Renal pelvis (tissue), 4 donors: ENCODE results near the gene RGS9. TPM values are rescaled to one million over a fixed set of nuclear protein-coding genes. Genes with fewer than 3 reads are reported as not detected.
A peak's percentile ranks its signal among the peaks of the same experiment; 100 is the strongest.
"Not testable (repeated sequence)": the region's sequence is repeated elsewhere in the genome, so short reads cannot be mapped to it uniquely, and the experiment has no call there.

Experiments used
- DNase-seq: peaks from one replicate; pipeline ENCODE4 v3.0.0-alpha.2; 2013
- polyA plus RNA-seq, 3 donors: library from polyadenylated mRNA; unstranded; fragments of 120-200 nt; gene quantifications; one replicate each; pipeline ENCODE4 v1.2.1, GENCODE V29; 2013; ENCODE audit not compliant: insufficient read length in 3 of 3

The RGS9 gene
- polyA plus RNA-seq, 3 donors: 16.1 to 18.3 (median 16.4) TPM

DNA sequence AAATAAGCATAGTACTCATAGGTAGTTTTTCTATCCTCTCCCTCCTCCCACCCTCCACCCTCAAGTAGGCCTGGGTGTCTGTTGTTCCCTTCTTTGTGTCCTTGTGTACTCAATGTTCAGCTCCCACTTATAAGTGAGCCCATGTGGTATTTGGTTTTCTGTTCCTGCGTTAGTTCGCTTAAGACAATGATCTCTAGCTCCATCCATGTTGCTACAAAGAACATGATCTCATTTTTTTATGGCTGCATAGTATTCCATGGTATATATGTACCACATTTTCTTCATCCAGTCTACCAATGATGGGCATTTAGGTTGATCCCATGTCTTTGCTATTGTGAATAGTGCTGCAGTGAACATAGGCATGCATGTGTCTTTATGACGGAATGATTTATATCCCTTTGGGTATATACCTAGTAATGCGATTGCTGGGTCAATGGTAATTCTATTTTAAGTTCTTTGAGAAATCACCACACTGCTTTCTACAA lies 43.6 kb downstream of the RGS9 start:
- DNase-seq: not testable (repeated sequence)

DNA sequence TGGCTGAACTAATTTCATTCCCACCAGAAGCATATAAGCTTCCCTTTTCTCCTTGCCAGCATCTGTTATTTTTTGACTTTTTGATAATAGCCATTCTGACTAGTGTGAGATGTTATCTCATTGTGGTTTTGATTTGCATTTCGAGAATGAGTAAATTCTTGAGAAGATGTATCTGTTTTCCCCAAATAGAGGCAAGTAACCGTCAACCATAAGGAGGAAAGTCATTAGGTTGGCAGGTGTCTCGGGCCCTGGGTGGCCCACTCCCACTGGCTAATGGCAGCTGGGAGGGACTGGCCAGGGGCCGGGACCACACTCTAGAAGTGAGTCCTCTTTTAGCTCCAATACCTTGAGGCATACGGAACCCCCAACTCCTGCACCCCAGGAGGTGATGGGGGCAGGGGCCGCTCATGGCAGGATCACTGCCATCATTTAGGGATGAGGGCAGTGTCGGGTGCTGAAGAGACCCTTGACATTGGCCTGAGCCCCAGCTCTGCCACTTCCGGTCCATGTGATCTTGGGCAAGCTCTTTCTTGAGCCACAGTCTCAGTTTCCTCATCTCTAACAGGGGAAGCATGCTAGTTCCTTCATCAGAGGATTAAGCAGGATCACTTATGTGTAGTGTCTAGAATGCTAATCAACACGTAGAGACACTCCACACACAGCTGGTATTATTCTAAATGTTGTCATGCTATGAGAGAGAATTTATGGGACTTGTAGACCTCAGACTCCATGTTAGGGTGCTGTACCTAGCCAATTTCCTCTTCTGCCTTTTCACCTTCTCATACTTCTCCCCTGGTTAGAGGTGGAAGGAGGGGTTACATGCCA lies 44.3 kb downstream of the RGS9 start:
- no peak for DNase-seq

DNA sequence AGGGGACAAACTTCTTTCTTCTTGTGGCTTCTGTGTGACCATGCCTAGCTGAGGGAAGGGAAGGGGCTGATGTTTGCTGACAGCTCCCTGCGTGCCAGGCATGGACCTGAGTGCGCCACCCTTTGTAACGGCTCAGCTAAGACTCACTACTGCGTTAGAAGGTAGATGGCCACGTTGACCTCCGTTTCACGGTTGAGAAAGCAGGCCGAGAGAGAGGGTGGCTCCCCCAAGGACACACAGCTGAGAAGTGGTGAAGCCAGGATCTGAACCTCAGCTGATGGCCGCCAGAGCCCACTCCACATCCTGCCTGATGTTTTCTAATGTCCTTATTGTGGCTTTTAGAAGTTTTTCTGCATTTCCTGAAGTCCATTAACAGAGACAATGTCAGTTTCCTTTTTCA lies 45.1 kb downstream of the RGS9 start:
- DNase-seq: no peak

DNA sequence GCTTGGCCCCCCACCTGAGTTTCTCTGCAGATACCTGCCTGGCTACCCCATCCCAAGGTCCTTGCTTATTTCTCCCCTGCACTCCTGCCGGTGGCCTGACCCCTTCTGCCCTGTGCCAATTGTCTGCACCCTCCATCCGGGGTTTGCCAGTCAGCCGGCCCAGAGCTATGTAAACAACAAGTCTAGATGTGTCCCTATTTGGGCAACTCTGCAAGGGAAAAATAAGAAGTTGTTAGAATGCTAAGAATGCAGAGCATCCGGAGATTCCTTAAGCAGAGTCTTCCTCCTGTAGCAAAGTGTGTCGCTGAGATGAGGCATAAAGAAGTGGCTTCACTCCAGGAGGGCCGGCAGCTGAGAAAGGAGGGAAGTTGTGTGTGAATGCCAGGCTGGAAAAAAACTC lies 46.6 kb downstream of the RGS9 start:
- DNase-seq: no peak

DNA sequence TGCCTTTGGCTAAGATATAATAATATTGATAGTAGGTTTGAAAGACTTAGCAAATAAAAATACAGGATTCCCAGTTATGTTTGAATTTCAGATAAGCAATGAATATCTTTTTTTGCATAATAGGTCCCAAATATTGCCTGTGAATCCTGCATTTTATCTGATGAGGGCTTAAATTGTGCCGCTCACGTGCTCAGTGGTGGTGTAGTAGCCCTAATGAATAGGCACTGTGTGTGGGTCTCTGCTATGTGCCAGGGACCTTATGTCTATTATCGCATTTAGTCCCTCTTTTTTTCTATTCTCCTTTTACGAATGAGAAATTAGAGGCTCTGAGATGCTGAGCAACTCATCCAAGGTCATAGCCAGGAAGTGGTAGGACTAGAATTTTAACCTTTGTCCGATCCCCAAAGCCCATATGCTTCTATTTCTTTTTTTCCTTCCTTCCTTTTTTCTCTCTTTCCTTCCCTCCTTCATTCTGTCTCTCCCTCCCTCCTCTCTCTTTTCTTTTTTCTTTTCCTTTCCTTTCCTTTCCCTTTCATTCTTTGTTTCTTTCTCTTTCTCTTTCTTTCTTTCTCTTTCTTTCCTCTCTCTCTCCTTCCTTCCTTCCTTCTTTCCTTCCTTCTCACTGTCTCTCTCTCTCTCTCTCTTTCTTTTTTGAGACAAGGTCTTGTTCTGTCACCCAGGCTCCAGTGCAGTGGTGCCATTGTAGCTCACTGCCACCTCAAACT lies 47.2 kb downstream of the RGS9 start:
- no peak for DNase-seq

DNA sequence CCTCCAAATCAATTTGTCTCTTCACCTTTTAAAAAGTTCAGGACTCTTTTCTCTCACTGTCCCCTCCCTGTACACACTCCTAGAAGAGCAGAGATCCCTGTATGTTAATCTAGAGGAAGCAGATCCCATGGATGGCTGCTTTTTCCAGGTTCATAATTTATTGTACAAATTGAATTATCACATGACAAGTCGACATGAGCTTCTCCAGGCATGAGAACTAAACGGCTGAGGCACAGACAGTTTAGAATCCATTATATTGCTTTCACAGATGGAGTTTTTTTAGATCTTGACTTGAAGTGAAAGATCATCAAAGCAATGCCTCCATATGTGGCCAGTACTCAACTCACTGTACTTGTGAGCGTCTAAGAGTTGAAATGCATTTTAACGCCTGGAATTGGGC lies 47.9 kb downstream of the RGS9 start:
- no peak for DNase-seq

DNA sequence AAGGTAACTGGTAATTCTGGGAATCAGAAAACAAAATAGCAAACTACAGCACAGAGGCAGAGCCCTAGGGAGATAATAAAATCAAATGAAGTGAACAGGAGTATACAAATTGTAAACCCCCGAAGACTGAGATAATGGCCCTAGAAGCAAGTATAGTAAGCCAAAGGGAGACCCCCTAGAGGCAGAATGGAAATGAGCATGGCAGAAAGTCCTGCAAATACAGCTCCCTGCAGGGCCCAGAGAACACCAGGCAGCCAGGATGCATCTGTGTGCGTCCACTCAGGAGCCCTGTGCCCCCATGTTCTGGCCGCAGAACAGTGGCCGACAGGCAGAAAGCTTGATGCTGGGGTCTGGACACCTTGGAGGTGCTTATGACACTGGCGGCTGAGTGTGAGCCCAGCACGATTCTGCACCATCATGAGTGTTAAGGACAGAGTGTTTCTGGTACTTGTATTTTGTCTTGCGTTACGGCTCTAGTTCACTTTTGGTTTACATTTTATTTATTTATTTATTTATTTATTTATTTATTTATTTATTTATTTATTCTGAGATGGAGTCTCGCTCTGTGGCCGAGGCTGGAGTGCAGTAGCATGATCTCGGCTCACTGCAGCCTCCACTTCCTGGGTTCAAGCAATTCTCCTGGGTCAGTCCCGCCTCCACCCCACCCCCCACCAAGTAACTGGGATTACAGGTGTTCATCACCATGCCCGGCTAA lies 48.7 kb downstream of the RGS9 start:
- DNase-seq: no peak

DNA sequence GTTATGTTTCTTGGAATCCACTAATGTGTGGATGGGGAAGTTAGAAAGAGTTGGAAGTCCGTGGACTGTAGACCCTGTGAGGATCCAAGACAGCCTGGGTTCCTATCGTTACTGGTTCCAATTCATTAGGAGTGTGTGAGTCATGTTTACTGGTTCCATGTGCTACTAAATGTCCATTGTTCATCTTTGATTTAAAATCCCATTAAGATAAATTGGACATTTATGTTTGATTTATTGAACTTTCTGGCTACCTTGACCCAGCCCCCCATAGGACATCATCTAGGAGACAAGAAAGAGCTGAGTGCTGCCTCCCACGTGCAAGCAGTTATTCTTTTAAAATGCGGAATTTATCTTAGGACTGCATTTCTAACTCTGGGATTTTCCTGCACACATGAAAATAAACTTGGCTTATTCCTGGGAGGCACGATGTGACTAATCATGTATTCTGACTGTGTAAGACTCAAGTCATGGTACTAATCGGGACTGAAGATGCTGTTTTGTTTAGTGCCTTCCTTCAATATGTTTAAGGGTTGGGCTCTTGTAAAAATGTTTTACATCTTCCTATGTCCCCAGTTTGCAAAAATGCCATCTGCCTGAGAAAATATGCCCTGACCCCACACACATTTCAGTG lies 53.4 kb downstream of the RGS9 start:
- no peak for DNase-seq

DNA sequence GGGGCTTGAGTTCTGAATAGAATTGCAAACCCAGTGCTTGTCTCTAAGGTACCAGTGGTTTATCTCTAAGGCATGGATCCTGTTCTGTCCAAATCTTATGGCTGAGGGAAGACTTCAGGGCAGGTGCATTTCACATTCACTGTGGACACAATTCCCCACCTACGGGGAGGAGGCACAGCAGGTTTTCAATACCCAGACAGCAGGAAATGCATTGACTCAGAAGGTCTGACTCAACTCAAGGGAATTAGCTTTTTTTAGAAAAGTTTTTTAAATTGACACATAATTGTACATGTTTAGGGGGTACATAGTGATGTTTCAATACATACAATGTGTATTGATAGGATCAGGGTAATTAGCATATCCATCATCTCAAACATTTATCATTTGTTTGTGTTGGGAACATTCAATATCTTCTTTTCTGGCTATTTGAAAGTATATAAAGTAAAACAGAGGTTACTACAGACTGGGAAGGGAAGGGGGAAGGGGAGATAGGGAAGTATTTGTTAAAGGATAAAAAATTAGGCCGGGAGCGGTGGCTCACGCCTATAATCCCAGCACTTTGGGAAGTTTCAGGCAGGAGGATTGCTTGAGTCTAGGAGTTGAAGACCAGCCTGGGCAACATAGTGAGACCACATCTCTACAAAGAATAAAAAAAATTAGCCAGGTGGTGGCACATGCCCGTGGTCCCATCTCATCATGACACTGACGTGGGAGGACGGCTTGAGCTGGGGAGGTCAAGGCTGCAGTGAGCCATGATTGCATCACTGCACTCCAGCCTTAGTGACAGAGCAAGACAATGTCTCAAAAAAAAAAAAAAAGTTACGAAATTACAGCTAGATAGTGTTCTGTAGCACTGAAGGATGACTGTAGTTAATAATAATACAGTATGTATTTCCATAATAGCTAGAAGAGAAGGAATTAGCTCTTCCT lies 54.9 kb downstream of the RGS9 start:
- no peak for DNase-seq

DNA sequence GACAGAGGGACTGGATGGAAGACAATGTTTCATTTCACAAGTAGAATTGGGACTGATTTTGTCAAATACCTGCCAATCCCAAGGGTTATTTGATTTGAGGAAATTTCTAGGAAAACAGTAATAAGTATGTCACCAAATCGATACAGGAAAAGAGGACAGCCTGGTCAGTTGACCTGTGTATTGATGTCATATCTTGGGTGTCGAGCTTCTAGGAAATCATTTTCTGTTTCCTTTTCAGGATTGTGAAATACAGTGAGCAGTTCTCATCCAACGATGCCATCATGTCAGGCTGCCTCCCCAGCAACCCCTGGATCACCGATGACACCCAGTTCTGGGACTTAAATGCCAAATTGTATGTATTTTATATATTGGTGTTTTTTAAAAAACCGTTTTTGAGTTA lies 56.1 kb downstream of the RGS9 start:
- no peak for DNase-seq

DNA sequence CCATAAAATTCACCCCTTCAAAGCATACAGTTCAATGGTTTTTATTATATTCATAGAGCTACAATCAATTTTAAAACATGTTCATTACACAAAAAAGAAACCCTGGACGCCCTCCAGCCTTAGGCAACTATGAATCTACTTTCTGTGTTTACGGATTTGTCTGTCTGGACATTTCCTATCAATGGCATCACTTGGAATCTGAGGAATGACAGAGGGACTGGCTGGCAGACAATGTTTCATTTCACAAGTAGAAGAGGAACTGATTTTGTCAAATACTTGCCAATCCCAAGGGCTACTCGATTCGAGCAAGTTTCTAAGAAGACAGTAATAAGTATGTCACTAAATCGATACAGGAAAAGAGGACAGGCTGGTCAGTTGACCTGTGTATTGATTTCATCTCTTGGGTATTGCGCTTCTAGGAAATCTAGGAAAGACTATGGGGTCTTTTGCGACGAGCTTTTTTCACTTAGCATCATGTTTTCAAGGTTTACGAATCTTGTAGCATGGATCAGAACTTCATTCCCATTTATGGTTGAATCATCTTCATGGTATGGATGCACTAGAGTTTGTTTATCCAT lies 56.6 kb downstream of the RGS9 start:
- DNase-seq: no peak

DNA sequence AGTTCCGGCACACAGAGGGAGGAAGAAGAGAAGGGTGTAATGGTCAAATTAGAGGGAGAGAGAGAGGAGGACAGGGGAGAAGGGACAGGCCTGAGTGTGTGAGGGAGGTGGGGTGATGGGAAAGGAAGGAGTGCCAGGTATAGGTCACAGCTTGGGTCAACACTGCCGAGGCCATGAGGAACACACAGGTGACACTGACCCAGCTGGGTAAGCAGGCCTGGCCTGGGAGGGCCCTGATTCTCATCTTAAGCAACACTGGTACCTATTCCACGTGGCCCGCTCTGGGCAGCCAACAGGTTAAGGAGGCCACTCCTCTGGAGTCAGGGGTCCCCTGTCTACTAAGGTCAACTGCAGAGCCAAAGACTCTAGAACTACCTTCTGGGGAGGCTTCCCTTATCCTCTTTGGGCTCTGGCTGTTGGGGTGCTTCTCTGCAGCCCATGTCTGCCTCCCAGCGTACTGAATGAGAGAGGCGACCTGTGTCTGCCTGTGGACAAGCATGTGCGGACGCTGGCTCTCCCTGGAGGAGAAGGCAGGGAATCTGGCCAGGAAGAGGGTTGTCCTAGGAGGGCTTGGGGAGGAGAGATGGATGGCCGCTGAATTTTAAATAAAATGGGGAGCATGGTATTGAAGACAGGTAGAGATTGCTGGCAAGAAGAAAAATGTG lies 57.6 kb downstream of the RGS9 start:
- no peak for DNase-seq

DNA sequence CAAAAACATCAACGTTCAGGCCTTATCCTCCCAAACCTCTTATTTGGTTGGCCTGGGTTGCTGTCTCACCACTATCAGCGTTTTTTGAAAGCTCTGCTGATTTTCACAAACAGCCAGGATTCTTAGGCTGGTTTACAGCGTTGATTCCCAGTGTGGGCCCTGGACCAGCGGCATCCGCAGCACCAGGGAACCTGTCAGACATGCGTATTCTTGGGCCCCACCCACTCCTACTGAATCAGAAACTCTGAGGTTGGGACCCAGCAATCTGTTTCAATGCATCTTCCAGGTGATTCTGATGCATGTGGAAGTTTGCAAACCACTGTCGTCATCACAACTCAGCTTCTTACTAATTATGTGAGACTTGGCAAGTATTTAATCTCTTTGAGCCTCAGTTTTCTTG lies 58.5 kb downstream of the RGS9 start:
- DNase-seq: no peak

DNA sequence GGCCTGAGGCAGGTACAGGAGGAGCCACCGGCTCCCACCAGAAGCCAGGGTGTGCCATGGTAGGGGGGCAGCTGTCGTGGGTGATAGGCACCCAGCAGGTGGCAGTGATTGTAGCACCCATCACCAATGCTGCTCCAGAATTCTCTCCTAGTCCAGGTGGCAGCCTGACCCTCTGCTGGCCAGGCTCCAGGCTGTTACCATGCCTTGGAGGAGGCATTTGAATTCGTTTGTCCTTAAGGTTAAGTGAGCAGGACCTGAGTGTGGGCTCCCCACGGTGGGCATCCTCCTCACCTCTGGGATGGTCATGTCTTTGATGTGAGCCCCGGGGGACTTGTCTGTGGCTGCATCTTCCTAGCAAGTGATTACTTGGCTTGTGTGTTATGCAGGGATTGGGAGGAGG lies 59.4 kb downstream of the RGS9 start:
- DNase-seq: no peak

DNA sequence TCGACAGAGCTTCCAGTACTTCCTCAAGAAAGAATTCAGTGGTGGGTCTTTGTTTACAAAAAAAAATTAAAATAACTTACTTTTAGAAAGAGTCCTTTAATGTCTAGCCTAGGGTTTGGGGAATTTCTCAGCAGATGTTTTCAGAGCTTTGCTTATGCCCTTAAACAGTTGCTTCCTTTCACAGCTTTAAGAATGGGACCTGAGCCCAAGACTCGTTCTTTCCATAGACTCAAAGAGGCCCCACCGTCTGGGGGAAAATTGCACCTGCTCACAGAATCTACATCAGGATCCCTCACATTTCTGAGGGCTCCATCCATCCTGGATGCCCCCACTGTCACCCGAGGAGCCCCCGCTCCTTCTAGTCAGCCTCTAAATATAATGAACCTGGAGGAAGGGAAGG lies 60.0 kb downstream of the RGS9 start:
- no peak for DNase-seq

DNA sequence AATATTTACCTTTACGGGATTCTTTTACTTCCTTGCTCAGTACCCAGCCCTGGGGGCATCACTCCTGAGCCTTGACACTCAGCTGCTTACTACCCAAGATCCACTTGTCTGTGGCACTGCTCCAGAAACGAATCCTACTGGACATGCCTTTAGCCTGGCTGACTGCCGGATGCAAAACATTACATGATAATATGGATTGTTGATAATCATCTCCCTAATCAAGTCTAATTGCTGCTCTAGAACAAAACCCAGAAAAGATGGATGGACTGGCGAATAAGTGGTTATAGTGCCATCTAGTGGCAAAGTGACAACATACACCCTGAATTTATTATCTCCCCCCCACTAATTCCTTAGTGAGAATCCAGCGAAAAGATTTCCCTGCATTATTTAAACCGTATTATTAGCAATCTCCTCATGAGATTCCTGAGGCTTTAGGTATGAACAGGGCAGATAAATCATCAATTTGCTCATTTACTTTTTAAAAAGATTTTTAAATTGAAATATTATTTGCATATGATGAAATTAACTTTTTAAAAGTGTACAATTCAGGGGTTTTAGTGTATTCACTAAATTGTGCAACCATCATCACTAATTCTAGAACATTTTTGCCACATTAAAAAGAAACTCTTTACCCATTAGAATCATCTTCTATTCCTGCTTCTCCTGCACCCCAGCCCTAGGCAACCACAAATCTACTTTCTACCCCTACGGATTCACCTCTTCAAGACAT lies 61.6 kb downstream of the RGS9 start:
- peak; percentile 53 for DNase-seq

DNA sequence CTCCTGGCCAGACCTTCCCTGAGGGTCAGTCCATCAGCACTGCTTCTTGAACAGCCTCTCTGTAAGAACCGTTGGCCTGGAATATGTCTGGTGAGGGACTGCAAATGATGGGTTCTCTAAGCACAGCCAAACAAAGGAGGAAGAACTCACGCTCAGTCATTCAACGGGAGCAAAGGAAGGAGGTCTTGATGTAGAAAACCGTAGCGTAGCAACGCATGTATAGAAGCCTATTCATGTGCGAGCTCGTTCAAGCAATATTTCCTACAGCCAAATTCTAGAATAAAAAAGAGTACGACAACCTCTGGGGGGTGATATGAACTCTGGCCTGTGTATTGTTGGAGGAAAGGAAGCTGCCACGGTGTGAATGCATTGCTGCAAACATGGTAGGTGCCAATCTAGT lies 64.2 kb downstream of the RGS9 start:
- DNase-seq: no peak

DNA sequence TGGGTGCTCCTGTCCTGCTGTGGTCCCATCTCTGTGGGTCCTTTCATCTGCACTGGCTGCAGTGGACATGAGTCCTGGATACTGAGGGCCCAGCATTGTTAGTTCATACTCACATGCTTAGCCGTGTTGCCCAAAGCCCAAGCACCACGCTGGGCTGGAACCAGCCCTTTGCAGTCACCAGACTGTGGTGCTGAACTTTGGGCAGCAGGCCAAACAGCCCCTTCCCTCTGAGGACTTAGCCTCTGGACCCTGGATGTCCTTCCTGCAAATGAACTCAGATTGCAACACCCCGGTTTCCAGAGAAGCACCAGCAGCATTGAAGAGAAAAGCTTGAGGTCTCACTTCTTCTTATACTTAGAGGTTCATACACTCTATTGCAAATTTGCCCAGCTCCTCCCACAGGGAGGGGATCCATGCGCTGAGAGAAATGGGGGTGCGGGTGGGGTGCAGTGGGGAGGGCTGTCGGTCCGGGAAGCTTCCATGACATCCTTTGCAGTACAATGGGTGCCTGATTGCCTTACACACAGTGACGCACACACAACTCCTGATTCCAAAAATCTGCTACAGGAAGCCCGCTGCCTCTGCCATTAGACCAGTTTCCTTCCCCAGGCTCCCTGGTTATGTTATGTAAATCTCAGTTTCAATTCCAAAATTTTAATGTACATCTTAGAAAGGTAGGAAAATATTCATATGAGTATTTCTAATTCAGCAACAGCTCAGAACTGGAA lies 65.8 kb downstream of the RGS9 start:
- no peak for DNase-seq

DNA sequence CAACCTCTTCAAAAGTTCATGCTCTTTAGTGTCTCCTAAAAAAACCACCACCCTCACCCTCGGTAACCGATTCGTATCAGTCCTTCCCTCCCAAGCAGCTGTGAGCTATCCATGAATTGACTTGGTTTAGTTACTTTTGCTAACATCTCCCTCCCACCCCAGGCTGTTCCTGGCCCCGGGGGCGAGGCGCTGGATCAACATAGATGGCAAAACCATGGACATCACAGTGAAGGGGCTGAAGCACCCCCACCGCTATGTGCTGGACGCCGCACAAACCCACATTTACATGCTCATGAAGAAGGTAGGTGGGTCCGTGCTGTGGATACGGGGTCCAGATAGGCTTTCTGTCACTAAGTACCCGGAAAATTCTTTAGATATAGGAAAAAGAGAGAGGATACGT lies 66.8 kb downstream of the RGS9 start:
- no peak for DNase-seq
